AG09309 (cell line): ENCODE data around the gene PABPC4L.

Source experiments
- DNase-seq: peaks from one replicate; pipeline ENCODE4 v3.0.0-alpha.2; 2010; ENCODE audit warnings: low read depth
- H3K4me3 ChIP-seq: 2 replicates; pipeline ENCODE4 v1.5.1; 2011; ENCODE audit warnings: mild to moderate bottlenecking, low read depth, low read length, moderate library complexity; ENCODE audit not compliant: control insufficient read depth
- TF ChIP-seq, protein P1 (sequence below): IDR thresholded peaks from 2 replicates; pipeline ENCODE4 v1.5.1; 2011; ENCODE audit warnings: mild to moderate bottlenecking, low read depth, low read length, inconsistent platforms; ENCODE audit not compliant: insufficient read depth, control insufficient read depth; ENCODE audit errors: missing control alignments

The PABPC4L gene

DNA sequence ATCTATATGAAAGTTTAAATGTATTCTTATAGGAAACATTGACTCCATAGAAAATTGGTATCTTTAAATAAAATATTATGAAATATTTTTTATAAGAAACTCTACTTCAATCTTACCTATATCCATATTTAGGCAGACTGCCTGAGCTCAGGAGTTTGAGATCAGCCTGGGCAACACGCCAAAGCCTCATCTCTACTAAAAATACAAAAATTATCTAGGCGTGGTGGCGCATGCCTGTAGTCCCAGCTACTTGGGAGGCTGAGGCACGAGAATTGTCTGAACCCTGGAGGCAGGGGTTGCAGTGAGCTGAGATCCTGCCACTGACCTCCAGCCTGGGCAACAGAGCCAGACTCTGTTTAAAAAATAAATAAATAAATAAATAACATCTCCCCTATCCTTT lies 47.5 kb downstream of the PABPC4L start:
- no peak for DNase-seq
- TF ChIP-seq, protein P1, sequence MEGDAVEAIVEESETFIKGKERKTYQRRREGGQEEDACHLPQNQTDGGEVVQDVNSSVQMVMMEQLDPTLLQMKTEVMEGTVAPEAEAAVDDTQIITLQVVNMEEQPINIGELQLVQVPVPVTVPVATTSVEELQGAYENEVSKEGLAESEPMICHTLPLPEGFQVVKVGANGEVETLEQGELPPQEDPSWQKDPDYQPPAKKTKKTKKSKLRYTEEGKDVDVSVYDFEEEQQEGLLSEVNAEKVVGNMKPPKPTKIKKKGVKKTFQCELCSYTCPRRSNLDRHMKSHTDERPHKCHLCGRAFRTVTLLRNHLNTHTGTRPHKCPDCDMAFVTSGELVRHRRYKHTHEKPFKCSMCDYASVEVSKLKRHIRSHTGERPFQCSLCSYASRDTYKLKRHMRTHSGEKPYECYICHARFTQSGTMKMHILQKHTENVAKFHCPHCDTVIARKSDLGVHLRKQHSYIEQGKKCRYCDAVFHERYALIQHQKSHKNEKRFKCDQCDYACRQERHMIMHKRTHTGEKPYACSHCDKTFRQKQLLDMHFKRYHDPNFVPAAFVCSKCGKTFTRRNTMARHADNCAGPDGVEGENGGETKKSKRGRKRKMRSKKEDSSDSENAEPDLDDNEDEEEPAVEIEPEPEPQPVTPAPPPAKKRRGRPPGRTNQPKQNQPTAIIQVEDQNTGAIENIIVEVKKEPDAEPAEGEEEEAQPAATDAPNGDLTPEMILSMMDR, result no peak
- H3K4me3 ChIP-seq, result no peak overlapping the region

DNA sequence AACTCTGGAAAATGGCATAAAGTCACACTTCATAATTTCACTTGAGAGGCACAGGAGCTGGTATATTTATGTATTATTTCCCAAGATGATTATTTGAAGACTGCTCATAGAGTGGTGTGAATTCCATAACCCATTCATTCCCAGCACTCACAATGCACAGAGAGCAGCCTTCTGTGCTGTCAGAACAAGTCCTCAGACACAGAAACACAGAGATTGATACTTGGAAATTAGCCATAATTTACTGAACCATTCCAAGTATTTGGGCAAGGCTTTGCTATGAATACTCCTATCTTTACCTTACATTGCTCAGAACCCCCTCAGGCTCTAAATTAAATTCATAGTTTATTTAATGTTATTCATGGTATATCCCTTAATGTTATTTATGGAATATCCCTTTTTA lies 53.6 kb downstream of the PABPC4L start:
- no peak overlapping the region for H3K4me3 ChIP-seq
- TF ChIP-seq, protein P1, result no peak
- no peak for DNase-seq
